HL-60 (cell line): ENCODE data around the gene IFITM2.
"Not testable (repeated sequence)": the region's sequence is repeated elsewhere in the genome, so short reads cannot be mapped to it uniquely, and the experiment has no call there.

Experiments used
- DNase-seq, 2 experiments: peaks; one replicate each; pipeline ENCODE4 v3.0.0-alpha.2; 2010 to 2020; ENCODE audit warnings: low read depth in 1 of 2, low spot score in 1 of 2
- H3K27ac ChIP-seq: fragments of 250-450 bp; sonication (Bioruptor Pico); replicated peaks from 2 replicates; pipeline ENCODE4 v1.5.1; 2020; ENCODE audit warnings: mild to moderate bottlenecking, moderate library complexity
- H3K27me3 ChIP-seq: fragments of 250-450 bp; sonication (Bioruptor Pico); 2 replicates; pipeline ENCODE4 v1.5.1; 2021; ENCODE audit warnings: mild to moderate bottlenecking, moderate library complexity; ENCODE audit not compliant: insufficient read depth, poor library complexity, severe bottlenecking
- H3K4me3 ChIP-seq: replicated peaks from 2 replicates; pipeline ENCODE4 v1.5.1; 2011; ENCODE audit warnings: mild to moderate bottlenecking, control low read depth, low read length; ENCODE audit not compliant: insufficient read depth
- CTCF ChIP-seq: IDR thresholded peaks from one replicate; pipeline ENCODE4 v1.5.1; 2011; ENCODE audit warnings: low read length, control low read depth, inconsistent platforms; ENCODE audit not compliant: insufficient read depth
- GABPA ChIP-seq: IDR thresholded peaks from 2 replicates; pipeline ENCODE4 v1.6.1; 2012; ENCODE audit warnings: low read depth
- POLR2AphosphoS5 ChIP-seq: IDR thresholded peaks from 2 replicates; pipeline ENCODE4 v1.6.1; 2012; ENCODE audit warnings: low read depth
- REST ChIP-seq: IDR thresholded peaks from 2 replicates; pipeline ENCODE4 v1.6.1; 2012; ENCODE audit warnings: low read depth; ENCODE audit not compliant: insufficient replicate concordance
- SPI1 ChIP-seq: IDR thresholded peaks from 2 replicates; pipeline ENCODE4 v1.6.1; 2012; ENCODE audit warnings: low read depth, mild to moderate bottlenecking, borderline replicate concordance

IFITM2 gene

GRCh38 chr11:285894-286220 lies 21.8 kb upstream of the IFITM2 start:
- Histone ChIP-seq H3K27ac (no peak overlapping the region), H3K4me3 (no peak overlapping the region), H3K27me3 (peaks cover 14% of the 10 kb centered on the region)
- no peak for TF ChIP-seq POLR2AphosphoS5
- no peak for TF ChIP-seq SPI1
- no peak for TF ChIP-seq GABPA
- TF ChIP-seq REST, result no peak
- TF ChIP-seq CTCF, result no peak
- no peak for DNase-seq

GRCh38 chr11:286977-287820 lies 20.4 kb upstream of the IFITM2 start:
- H3K27me3 ChIP-seq, DNase-seq, H3K27ac ChIP-seq, H3K4me3 ChIP-seq: not testable (repeated sequence)

DNA sequence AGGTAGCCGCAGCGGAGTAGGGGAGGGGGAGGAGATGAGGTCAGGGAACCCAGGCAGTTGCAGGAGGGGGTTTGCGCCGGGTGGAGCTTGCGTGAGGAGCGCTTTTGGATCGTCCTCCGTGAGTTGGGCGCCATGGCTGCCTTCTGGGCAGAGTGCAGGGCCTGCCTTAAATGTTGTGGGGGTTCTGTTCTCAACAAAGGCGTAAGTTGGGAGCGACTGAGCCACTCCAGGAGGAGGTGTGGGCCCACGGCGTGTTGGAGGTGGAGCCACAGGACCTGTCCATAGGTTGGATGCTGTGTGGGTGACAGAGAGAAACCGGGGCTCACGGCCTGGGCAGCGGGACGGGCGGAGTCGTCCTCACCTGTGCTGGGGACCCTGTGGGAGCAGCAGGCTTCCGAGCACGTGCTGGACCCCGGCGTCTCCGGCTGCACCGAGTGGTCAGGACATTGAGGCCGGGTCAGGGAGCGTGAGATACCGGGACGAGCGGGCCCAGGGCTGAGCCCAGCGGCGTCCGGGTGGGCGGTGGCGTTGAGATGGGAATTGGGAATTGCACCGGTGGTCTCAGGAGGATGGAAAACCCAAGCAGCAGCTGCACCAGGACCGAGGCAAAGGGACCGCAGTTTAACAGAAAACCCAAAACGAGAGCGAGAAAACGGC lies 19.7 kb upstream of the IFITM2 start:
- peak overlapping the region; percentile 33; the same call in 1 of the 2 replicates for H3K4me3 ChIP-seq
- peaks cover 8% of the 10 kb centered on the region for H3K27me3 ChIP-seq
- TF ChIP-seq GABPA (no peak), POLR2AphosphoS5 (no peak), SPI1 (no peak), CTCF (no peak), REST (no peak)
- H3K27ac ChIP-seq, result no peak overlapping the region
- no peak for DNase-seq

GRCh38 chr11:288478-289397 lies 18.9 kb upstream of the IFITM2 start, which contains the start of gene PGGHG:
PGGHG (plus strand) TSS chr11:289126; CDS start chr11:289817, 691 bp downstream.
- no peak within 1 kb of the TSS for H3K27ac ChIP-seq
- H3K27me3 ChIP-seq, result peaks cover 8% of the 10 kb centered on the region
- DNase-seq, result peak; percentile 21 to 57
- peak within 1 kb of the TSS; percentile 33 for H3K4me3 ChIP-seq
- TF ChIP-seq REST (no peak), SPI1 (no peak), POLR2AphosphoS5 (no peak), CTCF (no peak)
